Measurements from ENCODE around the gene SMAD7.

The SMAD7 gene

GRCh38 chr18:48931680-48932461 lies 18.9 kb downstream of the SMAD7 start:
- no peaks in the 10 kb centered on the region for H3K9me3 ChIP-seq (ENCODE audit: control insufficient read depth, low read length)
- H3K9ac ChIP-seq (ENCODE audit: low read length) = peak overlapping the region; percentile 76
- peak overlapping the region; percentile 36 for H3K4me3 ChIP-seq (ENCODE audit: low read length)
- H3K4me1 ChIP-seq (ENCODE audit: control insufficient read depth, insufficient read depth, low read length) = peaks cover 95% of the 10 kb centered on the region
- no peaks in the 10 kb centered on the region for H3K27me3 ChIP-seq (replicated peaks; ENCODE audit: control insufficient read depth, insufficient read depth, low read length)
- no peak for DNase-seq (ENCODE audit: low read depth)
- H3K36me3 ChIP-seq (ENCODE audit: control insufficient read depth, insufficient read depth, low read length, severe bottlenecking) = peaks cover 5% of the 10 kb centered on the region

GRCh38 chr18:48930926-48931325 lies 19.8 kb downstream of the SMAD7 start:
- Histone ChIP-seq H3K27me3 (replicated peaks; ENCODE audit: control insufficient read depth, insufficient read depth, low read length) (no peaks in the 10 kb centered on the region), H3K4me3 (ENCODE audit: low read length) (peak overlapping the region; percentile 0), H3K36me3 (ENCODE audit: control insufficient read depth, insufficient read depth, low read length, severe bottlenecking) (no peaks in the 10 kb centered on the region), H3K9ac (ENCODE audit: low read length) (peak overlapping the region; percentile 76), H3K9me3 (ENCODE audit: control insufficient read depth, low read length) (no peaks in the 10 kb centered on the region), H3K4me1 (ENCODE audit: control insufficient read depth, insufficient read depth, low read length) (peaks cover 90% of the 10 kb centered on the region)
- DNase-seq (ENCODE audit: low read depth) = no peak

GRCh38 chr18:48929941-48930713 lies 20.6 kb downstream of the SMAD7 start:
- Histone ChIP-seq H3K4me1 (ENCODE audit: control insufficient read depth, insufficient read depth, low read length) (peaks cover 87% of the 10 kb centered on the region), H3K9ac (ENCODE audit: low read length) (peak overlapping the region; percentile 84), H3K36me3 (ENCODE audit: control insufficient read depth, insufficient read depth, low read length, severe bottlenecking) (no peaks in the 10 kb centered on the region), H3K27me3 (replicated peaks; ENCODE audit: control insufficient read depth, insufficient read depth, low read length) (no peaks in the 10 kb centered on the region), H3K4me3 (ENCODE audit: low read length) (peak overlapping the region; percentile 70), H3K9me3 (ENCODE audit: control insufficient read depth, low read length) (no peaks in the 10 kb centered on the region)
- peak; percentile 88 for DNase-seq (ENCODE audit: low read depth)

GRCh38 chr18:48929212-48929612 lies 21.6 kb downstream of the SMAD7 start:
- Histone ChIP-seq H3K4me1 (ENCODE audit: control insufficient read depth, insufficient read depth, low read length) (peaks cover 87% of the 10 kb centered on the region), H3K27me3 (replicated peaks; ENCODE audit: control insufficient read depth, insufficient read depth, low read length) (no peaks in the 10 kb centered on the region), H3K4me3 (ENCODE audit: low read length) (peak overlapping the region; percentile 70), H3K9me3 (ENCODE audit: control insufficient read depth, low read length) (no peaks in the 10 kb centered on the region), H3K9ac (ENCODE audit: low read length) (peak overlapping the region; percentile 84), H3K36me3 (ENCODE audit: control insufficient read depth, insufficient read depth, low read length, severe bottlenecking) (no peaks in the 10 kb centered on the region)
- DNase-seq (ENCODE audit: low read depth) = no peak

GRCh38 chr18:48928787-48929186 lies 22.0 kb downstream of the SMAD7 start:
- DNase-seq (ENCODE audit: low read depth) = peak; percentile 85

GRCh38 chr18:48927286-48928080 lies 23.3 kb downstream of the SMAD7 start:
- Histone ChIP-seq H3K9ac (ENCODE audit: low read length) (peak overlapping the region; percentile 84), H3K4me3 (ENCODE audit: low read length) (no peak overlapping the region), H3K27me3 (replicated peaks; ENCODE audit: control insufficient read depth, insufficient read depth, low read length) (no peaks in the 10 kb centered on the region), H3K4me1 (ENCODE audit: control insufficient read depth, insufficient read depth, low read length) (peaks cover 86% of the 10 kb centered on the region), H3K9me3 (ENCODE audit: control insufficient read depth, low read length) (no peaks in the 10 kb centered on the region), H3K36me3 (ENCODE audit: control insufficient read depth, insufficient read depth, low read length, severe bottlenecking) (no peaks in the 10 kb centered on the region)
- no peak for DNase-seq (ENCODE audit: low read depth)

More at GRCh38 chr18:48928787-48929186, 22.0 kb downstream of the SMAD7 start:
- peak overlapping the region; percentile 84 for H3K9ac ChIP-seq (ENCODE audit: low read length)
- no peaks in the 10 kb centered on the region for H3K27me3 ChIP-seq (replicated peaks; ENCODE audit: control insufficient read depth, insufficient read depth, low read length)
- H3K4me3 ChIP-seq (ENCODE audit: low read length) = peak overlapping the region; percentile 70
- no peaks in the 10 kb centered on the region for H3K9me3 ChIP-seq (ENCODE audit: control insufficient read depth, low read length)
- H3K36me3 ChIP-seq (ENCODE audit: control insufficient read depth, insufficient read depth, low read length, severe bottlenecking) = no peaks in the 10 kb centered on the region
- H3K4me1 ChIP-seq (ENCODE audit: control insufficient read depth, insufficient read depth, low read length) = peaks cover 86% of the 10 kb centered on the region

- Histone ChIP-seq H3K4me1 (ENCODE audit: control insufficient read depth, insufficient read depth, low read length) (peaks cover 84% of the 10 kb centered on the region), H3K4me3 (ENCODE audit: low read length) (no peak overlapping the region), H3K9me3 (ENCODE audit: control insufficient read depth, low read length) (no peaks in the 10 kb centered on the region), H3K36me3 (ENCODE audit: control insufficient read depth, insufficient read depth, low read length, severe bottlenecking) (peaks cover 1% of the 10 kb centered on the region), H3K9ac (ENCODE audit: low read length) (no peak overlapping the region), H3K27me3 (replicated peaks; ENCODE audit: control insufficient read depth, insufficient read depth, low read length) (no peaks in the 10 kb centered on the region)
- no peak for DNase-seq (ENCODE audit: low read depth)
Observed at GRCh38 chr18:48926420-48926857, 24.3 kb downstream of the SMAD7 start.

- H3K4me1 ChIP-seq (ENCODE audit: control insufficient read depth, insufficient read depth, low read length) = peaks cover 75% of the 10 kb centered on the region
- no peak overlapping the region for H3K4me3 ChIP-seq (ENCODE audit: low read length)
- no peaks in the 10 kb centered on the region for H3K9me3 ChIP-seq (ENCODE audit: control insufficient read depth, low read length)
- no peak for DNase-seq (ENCODE audit: low read depth)
- no peaks in the 10 kb centered on the region for H3K27me3 ChIP-seq (replicated peaks; ENCODE audit: control insufficient read depth, insufficient read depth, low read length)
- H3K9ac ChIP-seq (ENCODE audit: low read length) = peak overlapping the region; percentile 78
- peaks cover 11% of the 10 kb centered on the region for H3K36me3 ChIP-seq (ENCODE audit: control insufficient read depth, insufficient read depth, low read length, severe bottlenecking)
Observed at GRCh38 chr18:48925491-48925780, 25.3 kb downstream of the SMAD7 start.

GRCh38 chr18:48924630-48925490 lies 25.9 kb downstream of the SMAD7 start:
- peaks cover 74% of the 10 kb centered on the region for H3K4me1 ChIP-seq (ENCODE audit: control insufficient read depth, insufficient read depth, low read length)
- DNase-seq (ENCODE audit: low read depth) = no peak
- H3K4me3 ChIP-seq (ENCODE audit: low read length) = peak overlapping the region; percentile 35
- H3K9me3 ChIP-seq (ENCODE audit: control insufficient read depth, low read length) = no peaks in the 10 kb centered on the region
- H3K27me3 ChIP-seq (replicated peaks; ENCODE audit: control insufficient read depth, insufficient read depth, low read length) = no peaks in the 10 kb centered on the region
- peaks cover 17% of the 10 kb centered on the region for H3K36me3 ChIP-seq (ENCODE audit: control insufficient read depth, insufficient read depth, low read length, severe bottlenecking)
- H3K9ac ChIP-seq (ENCODE audit: low read length) = peak overlapping the region; percentile 78

GRCh38 chr18:48923746-48924629 lies 26.8 kb downstream of the SMAD7 start:
- H3K4me3 ChIP-seq (ENCODE audit: low read length) = peak overlapping the region; percentile 71
- peaks cover 24% of the 10 kb centered on the region for H3K36me3 ChIP-seq (ENCODE audit: control insufficient read depth, insufficient read depth, low read length, severe bottlenecking)
- H3K9ac ChIP-seq (ENCODE audit: low read length) = peak overlapping the region; percentile 78
- H3K27me3 ChIP-seq (replicated peaks; ENCODE audit: control insufficient read depth, insufficient read depth, low read length) = no peaks in the 10 kb centered on the region
- peak; percentile 52 for DNase-seq (ENCODE audit: low read depth)
- no peaks in the 10 kb centered on the region for H3K9me3 ChIP-seq (ENCODE audit: control insufficient read depth, low read length)
- peaks cover 67% of the 10 kb centered on the region for H3K4me1 ChIP-seq (ENCODE audit: control insufficient read depth, insufficient read depth, low read length)

Data from adipocyte (in vitro differentiated cells).